ENCODE measurements around the gene ALX4.

GRCh38 chr11:44258190-44258489 is 51.8 kb downstream of the ALX4 start:
- TF ChIP-seq USF2 (IDR thresholded peaks at IDR 0.05; ENCODE audit: borderline replicate concordance, low read depth, low read length) (no peak), POLR2AphosphoS5 (IDR thresholded peaks at IDR 0.05; ENCODE audit: low read depth, low read length) (no peak), RAD21 (IDR thresholded peaks at IDR 0.05; ENCODE audit: low read length) (no peak), FOXM1 (IDR thresholded peaks at IDR 0.05; ENCODE audit: low read depth) (no peak), EZH2phosphoT487 (IDR thresholded peaks at IDR 0.05; ENCODE audit: borderline replicate concordance, low read depth) (no peak), MAX (IDR thresholded peaks at IDR 0.05; ENCODE audit: low read depth) (no peak), TEAD4 (IDR thresholded peaks at IDR 0.05; ENCODE audit: borderline replicate concordance, insufficient read depth) (no peak), CTCF (IDR thresholded peaks at IDR 0.05) (no peak), PBX3 (IDR thresholded peaks at IDR 0.05) (no peak), TCF12 (IDR thresholded peaks at IDR 0.05) (no peak), ZBTB33 (IDR thresholded peaks at IDR 0.05; ENCODE audit: borderline replicate concordance, low read depth) (no peak)

All from SK-N-SH (cell line).